Measurements from ENCODE around the gene HEATR5A.

The HEATR5A gene

GRCh38 chr14:31283578-31284252, 136.6 kb downstream of the HEATR5A start:
- Histone ChIP-seq H4K20me1 (ENCODE audit: insufficient read depth, low read length) (no peaks in the 10 kb centered on the region), H3K4me1 (ENCODE audit: insufficient read depth, low read length, severe bottlenecking) (peaks cover 11% of the 10 kb centered on the region), H3K9me3 (ENCODE audit: low read length) (peaks cover 7% of the 10 kb centered on the region), H3K27ac (ENCODE audit: low read depth, low read length, poor library complexity, severe bottlenecking) (no peak overlapping the region), H2AFZ (ENCODE audit: low read length) (peak overlapping the region; percentile 64), H3K9me2 (ENCODE audit: low read depth, low read length) (no peaks in the 10 kb centered on the region), H3K9ac (ENCODE audit: low read length) (no peak overlapping the region), H3K4me3 (ENCODE audit: low read depth, low read length, poor library complexity, severe bottlenecking) (no peak overlapping the region), H3K79me2 (ENCODE audit: insufficient read depth, low read length) (no peaks in the 10 kb centered on the region), H3K27me3 (ENCODE audit: insufficient read depth, low read length) (no peaks in the 10 kb centered on the region), H3K36me3 (ENCODE audit: insufficient read depth, low read length) (no peaks in the 10 kb centered on the region), H3K4me2 (ENCODE audit: low read length) (no peak overlapping the region), H3F3A (ENCODE audit: insufficient read depth, low read length) (no peaks in the 10 kb centered on the region)
- TF ChIP-seq EZH2 (IDR thresholded peaks at IDR 0.05; ENCODE audit: borderline replicate concordance, low read length) (no peak), CTCF (IDR thresholded peaks at IDR 0.05; ENCODE audit: low read length) (no peak)

- Histone ChIP-seq H3K4me2 (ENCODE audit: low read length) (no peak overlapping the region), H3K9ac (ENCODE audit: low read length) (no peak overlapping the region), H3F3A (ENCODE audit: insufficient read depth, low read length) (no peaks in the 10 kb centered on the region), H3K9me3 (ENCODE audit: low read length) (peaks cover 8% of the 10 kb centered on the region), H3K36me3 (ENCODE audit: insufficient read depth, low read length) (no peaks in the 10 kb centered on the region), H3K4me3 (ENCODE audit: low read depth, low read length, poor library complexity, severe bottlenecking) (no peak overlapping the region), H3K4me1 (ENCODE audit: insufficient read depth, low read length, severe bottlenecking) (peaks cover 11% of the 10 kb centered on the region), H3K27me3 (ENCODE audit: insufficient read depth, low read length) (no peaks in the 10 kb centered on the region), H4K20me1 (ENCODE audit: insufficient read depth, low read length) (no peaks in the 10 kb centered on the region), H3K27ac (ENCODE audit: low read depth, low read length, poor library complexity, severe bottlenecking) (no peak overlapping the region), H3K9me2 (ENCODE audit: low read depth, low read length) (no peaks in the 10 kb centered on the region), H2AFZ (ENCODE audit: low read length) (no peak overlapping the region), H3K79me2 (ENCODE audit: insufficient read depth, low read length) (no peaks in the 10 kb centered on the region)
- TF ChIP-seq CTCF (IDR thresholded peaks at IDR 0.05; ENCODE audit: low read length) (no peak), EZH2 (IDR thresholded peaks at IDR 0.05; ENCODE audit: borderline replicate concordance, low read length) (no peak)
Observed at GRCh38 chr14:31283153-31283552, 137.2 kb downstream of the HEATR5A start.

GRCh38 chr14:31280871-31281220, 139.5 kb downstream of the HEATR5A start:
- H3K4me3 ChIP-seq (ENCODE audit: low read depth, low read length, poor library complexity, severe bottlenecking), result no peak overlapping the region
- H3K9me3 ChIP-seq (ENCODE audit: low read length), result peaks cover 6% of the 10 kb centered on the region
- no peaks in the 10 kb centered on the region for H3F3A ChIP-seq (ENCODE audit: insufficient read depth, low read length)
- H3K9ac ChIP-seq (ENCODE audit: low read length), result no peak overlapping the region
- H3K79me2 ChIP-seq (ENCODE audit: insufficient read depth, low read length), result no peaks in the 10 kb centered on the region
- H3K4me2 ChIP-seq (ENCODE audit: low read length), result no peak overlapping the region
- H2AFZ ChIP-seq (ENCODE audit: low read length), result no peak overlapping the region
- no peaks in the 10 kb centered on the region for H3K36me3 ChIP-seq (ENCODE audit: insufficient read depth, low read length)
- TF ChIP-seq CTCF (IDR thresholded peaks at IDR 0.05; ENCODE audit: low read length), result no peak
- TF ChIP-seq EZH2 (IDR thresholded peaks at IDR 0.05; ENCODE audit: borderline replicate concordance, low read length), result no peak
- H3K27me3 ChIP-seq (ENCODE audit: insufficient read depth, low read length), result no peaks in the 10 kb centered on the region
- H4K20me1 ChIP-seq (ENCODE audit: insufficient read depth, low read length), result no peaks in the 10 kb centered on the region
- H3K9me2 ChIP-seq (ENCODE audit: low read depth, low read length), result no peaks in the 10 kb centered on the region
- peaks cover 11% of the 10 kb centered on the region for H3K4me1 ChIP-seq (ENCODE audit: insufficient read depth, low read length, severe bottlenecking)
- no peak overlapping the region for H3K27ac ChIP-seq (ENCODE audit: low read depth, low read length, poor library complexity, severe bottlenecking)
